ENCODE measurements around the gene CHD6. TPM values are rescaled to one million over a fixed set of nuclear protein-coding genes. Genes with fewer than 3 reads are reported as not detected.

The CHD6 gene
- total and polyA plus RNA-seq, 12 donors: 9.2 to 56.8 (median 41.7) TPM

DNA sequence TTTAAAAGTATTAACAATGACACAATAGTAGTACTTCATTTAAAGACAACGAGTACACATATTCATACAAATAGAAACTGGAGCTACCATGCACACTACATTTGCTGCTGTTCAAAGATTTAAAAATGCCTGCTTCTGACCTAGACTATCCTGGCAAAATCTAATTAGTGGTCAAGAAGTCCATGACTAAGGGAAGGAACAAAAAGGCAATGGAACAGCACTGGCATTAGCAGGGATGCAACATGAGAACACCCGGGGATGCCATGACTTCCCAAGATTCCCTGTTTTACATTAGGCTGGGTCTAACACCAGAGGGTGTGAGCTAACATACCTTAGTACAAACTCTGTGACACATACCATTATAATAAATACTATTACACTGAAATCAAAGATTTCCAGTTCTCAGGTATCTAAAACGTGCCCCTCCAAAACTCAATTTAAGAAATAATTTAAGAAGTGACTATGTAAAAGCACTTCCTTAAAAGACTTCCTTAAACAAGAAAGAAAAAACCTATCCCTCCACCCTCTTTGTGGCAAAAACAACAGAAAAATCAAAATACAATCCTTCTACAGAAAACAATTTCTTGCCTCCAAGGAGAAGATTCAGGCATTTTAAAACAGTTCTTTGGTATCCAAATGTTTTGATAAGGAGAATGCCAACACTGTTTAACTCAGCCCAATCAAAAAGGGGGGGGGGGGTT is 25.5 kb downstream of the CHD6 start:
- intact Hi-C loops (cut with DNase I): no loop called here
- no peaks in the 10 kb centered on the region for H3K9me3 ChIP-seq (replicated peaks in 1 of 3)
- H3K4me1 ChIP-seq (replicated peaks in 1 of 2): peaks cover 0 to 15% of the 10 kb centered on the region in 2 donors
- no peak for TF ChIP-seq POLR2A (IDR thresholded peaks at IDR 0.05)
- TF ChIP-seq, protein P1, sequence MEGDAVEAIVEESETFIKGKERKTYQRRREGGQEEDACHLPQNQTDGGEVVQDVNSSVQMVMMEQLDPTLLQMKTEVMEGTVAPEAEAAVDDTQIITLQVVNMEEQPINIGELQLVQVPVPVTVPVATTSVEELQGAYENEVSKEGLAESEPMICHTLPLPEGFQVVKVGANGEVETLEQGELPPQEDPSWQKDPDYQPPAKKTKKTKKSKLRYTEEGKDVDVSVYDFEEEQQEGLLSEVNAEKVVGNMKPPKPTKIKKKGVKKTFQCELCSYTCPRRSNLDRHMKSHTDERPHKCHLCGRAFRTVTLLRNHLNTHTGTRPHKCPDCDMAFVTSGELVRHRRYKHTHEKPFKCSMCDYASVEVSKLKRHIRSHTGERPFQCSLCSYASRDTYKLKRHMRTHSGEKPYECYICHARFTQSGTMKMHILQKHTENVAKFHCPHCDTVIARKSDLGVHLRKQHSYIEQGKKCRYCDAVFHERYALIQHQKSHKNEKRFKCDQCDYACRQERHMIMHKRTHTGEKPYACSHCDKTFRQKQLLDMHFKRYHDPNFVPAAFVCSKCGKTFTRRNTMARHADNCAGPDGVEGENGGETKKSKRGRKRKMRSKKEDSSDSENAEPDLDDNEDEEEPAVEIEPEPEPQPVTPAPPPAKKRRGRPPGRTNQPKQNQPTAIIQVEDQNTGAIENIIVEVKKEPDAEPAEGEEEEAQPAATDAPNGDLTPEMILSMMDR (IDR thresholded peaks at IDR 0.05): no peak
- no peak for DNase-seq
- no peak overlapping the region for H3K4me3 ChIP-seq
- H3K27me3 ChIP-seq: no peaks in the 10 kb centered on the region
- H3K36me3 ChIP-seq (replicated peaks in 1 of 2): no peaks in the 10 kb centered on the region
- H3K27ac ChIP-seq: no peak overlapping the region
- 73 to 81% (median 80%) methylated on average over 3 of the region's 3 CpGs for WGBS, 4 donors

DNA sequence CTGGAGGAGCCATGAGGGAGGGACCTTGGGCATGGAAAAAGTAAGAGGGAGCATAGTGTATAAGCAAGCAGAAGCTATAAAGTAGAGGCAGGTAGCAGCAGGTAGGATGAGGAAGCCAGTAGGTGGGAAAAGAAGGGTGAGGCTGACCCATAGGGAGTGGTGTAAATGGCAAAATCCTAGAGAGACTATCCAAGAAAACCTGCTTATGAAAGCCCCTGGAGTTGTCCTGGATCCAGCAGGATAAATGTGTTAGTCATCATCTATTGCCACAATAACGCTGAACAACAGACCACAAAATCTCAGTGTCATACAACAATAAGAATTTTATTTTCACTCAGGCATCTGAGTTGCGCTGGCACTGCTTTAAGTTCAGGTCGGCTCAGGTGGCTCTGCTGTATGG is 30.2 kb downstream of the CHD6 start:
- TF ChIP-seq, protein P1 (IDR thresholded peaks at IDR 0.05): no peak
- TF ChIP-seq POLR2A (IDR thresholded peaks at IDR 0.05): no peak
- peak in 1 of 7 donors; percentile 22 for DNase-seq
- 61 to 91% (median 74%) methylated on average over 3 of the region's 3 CpGs for WGBS, 4 donors
- Histone ChIP-seq H3K4me3 (no peak overlapping the region), H3K27me3 (no peaks in the 10 kb centered on the region), H3K9me3 (replicated peaks in 1 of 3) (peaks cover 0 to 6% (median 0%) of the 10 kb centered on the region in 3 donors), H3K4me1 (replicated peaks in 1 of 2) (peaks cover 0 to 11% of the 10 kb centered on the region in 2 donors), H3K36me3 (replicated peaks in 1 of 2) (no peaks in the 10 kb centered on the region), H3K27ac (peak overlapping the region in 1 of 5 donors; percentile 46)
- intact Hi-C loops (cut with DNase I): no loop called here

DNA sequence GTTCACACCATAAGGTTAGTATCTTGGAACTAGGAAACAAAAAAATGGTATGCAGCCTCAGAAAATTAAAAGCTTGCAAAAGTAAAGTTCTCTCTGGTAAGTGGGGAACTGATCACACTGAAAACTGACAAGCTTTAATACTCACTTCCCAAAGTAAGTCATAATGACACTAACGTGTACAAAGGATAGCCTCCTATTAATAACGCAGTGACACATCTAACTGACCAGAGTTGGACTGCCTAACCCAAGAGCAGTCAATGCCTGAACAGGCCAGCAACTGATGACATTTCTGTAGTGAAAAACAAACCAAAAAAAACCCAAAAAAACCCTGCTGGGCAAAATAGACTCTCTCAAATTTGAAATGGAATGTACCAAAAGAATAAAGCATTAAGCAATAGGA is 30.7 kb downstream of the CHD6 start:
- WGBS, 4 donors: 71 to 80% (median 74%) methylated on average over 2 of the region's 2 CpGs
- Histone ChIP-seq H3K9me3 (replicated peaks in 1 of 3) (peaks cover 0 to 6% (median 0%) of the 10 kb centered on the region in 3 donors), H3K4me3 (no peak overlapping the region), H3K27me3 (no peaks in the 10 kb centered on the region), H3K4me1 (replicated peaks in 1 of 2) (peaks cover 0 to 8% of the 10 kb centered on the region in 2 donors), H3K27ac (no peak overlapping the region), H3K36me3 (replicated peaks in 1 of 2) (no peaks in the 10 kb centered on the region)
- DNase-seq: no peak
- intact Hi-C loops (cut with DNase I): no loop called here
- TF ChIP-seq, protein P1 (IDR thresholded peaks at IDR 0.05): no peak
- no peak for TF ChIP-seq POLR2A (IDR thresholded peaks at IDR 0.05)

DNA sequence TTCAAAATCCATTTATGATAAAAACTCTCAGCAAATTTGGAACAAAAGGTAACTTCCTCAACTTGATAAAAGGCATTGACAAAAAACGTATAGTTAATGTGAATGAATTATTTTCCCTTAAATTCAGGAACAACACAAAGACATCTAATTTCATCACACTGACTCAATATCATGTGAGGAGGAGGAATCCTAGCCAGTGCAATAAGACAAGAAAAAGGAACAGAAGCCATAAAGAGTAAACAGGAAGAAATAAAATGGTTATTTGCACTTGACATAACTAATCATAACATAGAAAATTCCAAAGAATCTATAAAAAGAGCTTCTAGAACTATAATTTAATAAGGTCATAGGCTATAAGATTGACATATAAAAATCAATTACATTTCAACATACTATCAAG is 31.4 kb downstream of the CHD6 start:
- Histone ChIP-seq H3K4me3 (no peak overlapping the region), H3K9me3 (replicated peaks in 1 of 3) (peaks cover 0 to 6% (median 0%) of the 10 kb centered on the region in 3 donors), H3K4me1 (replicated peaks in 1 of 2) (peaks cover 0 to 4% of the 10 kb centered on the region in 2 donors), H3K36me3 (replicated peaks in 1 of 2) (no peaks in the 10 kb centered on the region), H3K27me3 (no peaks in the 10 kb centered on the region), H3K27ac (no peak overlapping the region)
- intact Hi-C loops (cut with DNase I): no loop called here
- TF ChIP-seq POLR2A (IDR thresholded peaks at IDR 0.05): no peak
- TF ChIP-seq, protein P1 (IDR thresholded peaks at IDR 0.05): no peak
- no peak for DNase-seq
- 70 to 89% (median 78%) methylated on average over 1 of the region's 1 CpG for WGBS, 4 donors

All from adrenal gland (tissue), 12 donors.